RWPE1 (cell line): ENCODE measurements around the gene FAM162A.

ENCODE experiments used
- CTCF ChIA-PET: fragments of 350-600 bp; sonication (Branson Sonifier 250); formaldehyde crosslinking; extraction: SDS; loops from one replicate; lab custom pipeline; 2021; lab: Yijun Ruan, JAX
- POLR2A ChIA-PET: fragments of 400-600 bp; formaldehyde crosslinking; extraction: SDS; loops from one replicate; lab custom pipeline; 2020; ENCODE audit warnings: antibody characterized with exemption; ENCODE audit not compliant: low non-redundant PET; lab: Yijun Ruan, JAX
- DNase-seq: peaks from one replicate; pipeline ENCODE4 v3.0.0; 2012; ENCODE audit warnings: low spot score
- H3K27ac ChIP-seq: fragments of 450-650 bp; 2 replicates; pipeline ENCODE4 v1.5.1; 2017
- CTCF ChIP-seq: fragments of 450-650 bp; conservative IDR thresholded peaks from 2 replicates; pipeline ENCODE4 v1.5.1; 2017; ENCODE audit warnings: low read depth, mild to moderate bottlenecking

FAM162A gene

GRCh38 chr3:122353215-122353614 lies 30.8 kb upstream of the FAM162A start:
- peak; percentile 53 for DNase-seq
- no peak for TF ChIP-seq CTCF
- POLR2A ChIA-PET: no interaction called here
- no peak overlapping the region; the same call in 1 of the 2 replicates for H3K27ac ChIP-seq
- CTCF ChIA-PET: interaction anchor here (0.6 to 1.0 kb wide), 3 partner anchors 9 to 47 kb away, joined by 3 to 4 read pairs (median 3); no protein-coding TSS in a partner anchor

GRCh38 chr3:122353893-122354401 lies 30.0 kb upstream of the FAM162A start:
- ChIA-PET POLR2A (no interaction called here), CTCF (interaction anchor here (1.0 kb wide), 1 partner anchor 48 kb away, joined by 3 read pairs; no protein-coding TSS in a partner anchor)
- no peak for TF ChIP-seq CTCF
- H3K27ac ChIP-seq: no peak overlapping the region
- DNase-seq: no peak

DNA sequence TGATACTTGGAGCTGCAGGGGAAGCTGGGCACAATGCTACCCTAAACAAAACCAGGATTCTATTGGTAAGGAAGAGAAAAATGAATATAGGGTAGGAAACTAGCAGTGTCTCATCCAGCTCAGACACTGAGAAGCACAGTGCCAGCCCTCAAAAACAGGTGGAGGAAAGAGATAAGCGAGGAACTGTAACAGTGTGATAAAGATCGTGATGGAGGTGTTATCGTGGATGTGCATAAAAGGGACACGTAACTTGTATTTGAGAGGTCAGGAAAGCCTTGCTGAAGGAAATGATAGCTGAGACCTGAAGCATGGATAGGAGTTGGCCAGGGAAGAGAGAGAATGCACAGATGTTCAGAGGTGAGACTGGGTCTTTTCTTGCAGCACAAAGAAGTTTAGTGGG lies 28.4 kb upstream of the FAM162A start:
- ChIA-PET CTCF (interaction anchor here (0.5 to 1.4 kb wide), 4 partner anchors 49 to 1633 kb away, joined by 3 to 4 read pairs (median 3); no protein-coding TSS in a partner anchor), POLR2A (no interaction called here)
- no peak overlapping the region for H3K27ac ChIP-seq
- no peak for DNase-seq
- no peak for TF ChIP-seq CTCF

DNA sequence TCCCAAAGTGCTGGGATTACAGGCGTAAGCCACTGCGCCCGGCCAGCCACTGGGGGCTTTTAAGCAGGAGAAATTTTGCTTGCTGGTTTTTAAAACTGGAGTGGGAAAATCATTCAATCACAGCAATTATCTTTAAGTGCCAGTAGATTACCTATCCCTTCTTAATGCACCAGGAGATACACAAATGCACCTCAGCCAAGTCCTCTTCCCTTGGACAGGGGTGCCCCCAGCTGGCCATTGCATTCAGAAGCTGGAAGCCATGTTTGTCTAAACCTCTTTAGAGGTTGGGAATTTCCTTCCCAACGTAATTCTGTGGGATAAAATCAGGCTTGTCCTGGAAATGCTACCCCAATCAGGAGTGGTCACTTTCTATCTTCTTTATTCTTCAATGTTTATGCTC lies 27.6 kb upstream of the FAM162A start:
- DNase-seq: peak; percentile 43
- POLR2A ChIA-PET: no interaction called here
- no peak overlapping the region for H3K27ac ChIP-seq
- peak; percentile 33 for TF ChIP-seq CTCF
- CTCF ChIA-PET: interaction anchor here (0.6 to 1.4 kb wide), 7 partner anchors 11 to 158 kb away, joined by 3 to 5 read pairs (median 3); no protein-coding TSS in a partner anchor

- H3K27ac ChIP-seq: no peak overlapping the region
- POLR2A ChIA-PET: no interaction called here
- no peak for TF ChIP-seq CTCF
- DNase-seq: no peak
- CTCF ChIA-PET: interaction anchor here (0.6 kb wide), 1 partner anchor 100 kb away, joined by 3 read pairs; no protein-coding TSS in a partner anchor
Observed at GRCh38 chr3:122357828-122358702, 25.9 kb upstream of the FAM162A start.

- POLR2A ChIA-PET: no interaction called here
- no peak for TF ChIP-seq CTCF
- CTCF ChIA-PET: no interaction called here
- H3K27ac ChIP-seq: no peak overlapping the region
- DNase-seq: no peak
Observed at GRCh38 chr3:122358703-122359032, 25.3 kb upstream of the FAM162A start.
